NCI-H82 (cell line): ENCODE measurements around the gene ABHD12.
"Not testable (repeated sequence)": the region's sequence is repeated elsewhere in the genome, so short reads cannot be mapped to it uniquely, and the experiment has no call there.

ENCODE experiments used
- DNase-seq: peaks from one replicate; lab custom pipeline; 2025; lab: John Stamatoyannopoulos, UW

The ABHD12 gene

DNA sequence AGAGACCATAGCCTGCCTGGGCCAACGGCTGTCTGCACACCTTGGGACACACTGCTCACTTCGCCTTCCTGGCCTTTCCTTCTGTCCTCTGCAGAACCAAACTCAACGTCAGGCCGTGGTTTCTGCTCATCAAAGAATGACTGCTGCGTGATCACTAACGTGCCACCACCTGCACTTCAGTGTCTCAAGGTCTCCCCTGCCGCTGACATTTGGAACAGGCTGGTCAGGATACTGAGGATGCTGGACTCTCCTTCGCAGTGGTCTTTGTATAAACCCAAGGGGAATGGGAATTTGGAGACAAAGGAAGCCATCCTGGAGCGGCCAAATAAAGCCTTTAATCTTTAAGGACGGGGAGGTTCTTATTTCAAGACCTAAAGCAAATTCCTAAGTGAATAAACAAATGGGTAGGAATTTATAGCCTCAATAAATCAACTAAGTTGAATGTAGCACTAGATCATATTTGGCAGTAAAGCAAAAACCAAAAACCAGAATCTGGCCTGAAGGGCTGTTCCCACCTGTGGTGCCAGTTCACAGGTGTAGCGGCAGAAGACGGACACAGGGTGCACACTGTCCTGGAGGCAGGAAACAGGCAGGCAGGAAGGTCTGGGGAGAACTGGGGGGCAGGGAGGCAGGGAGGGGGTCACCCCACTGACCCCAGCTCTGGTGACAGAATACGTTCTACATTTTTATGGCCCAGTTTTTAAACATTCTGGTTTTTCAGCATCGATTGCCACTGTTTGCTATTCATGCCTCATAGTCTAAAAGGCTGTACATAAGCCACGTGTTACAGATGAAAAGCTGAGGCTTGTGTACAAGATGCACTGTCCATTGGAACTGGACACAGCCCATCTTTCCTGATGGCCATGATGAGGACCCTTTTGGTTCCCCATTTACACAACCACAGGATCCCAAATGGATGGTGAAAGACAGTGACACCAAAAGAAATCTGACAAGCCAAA is 36.6 kb downstream of the ABHD12 start:
- no peak for DNase-seq

DNA sequence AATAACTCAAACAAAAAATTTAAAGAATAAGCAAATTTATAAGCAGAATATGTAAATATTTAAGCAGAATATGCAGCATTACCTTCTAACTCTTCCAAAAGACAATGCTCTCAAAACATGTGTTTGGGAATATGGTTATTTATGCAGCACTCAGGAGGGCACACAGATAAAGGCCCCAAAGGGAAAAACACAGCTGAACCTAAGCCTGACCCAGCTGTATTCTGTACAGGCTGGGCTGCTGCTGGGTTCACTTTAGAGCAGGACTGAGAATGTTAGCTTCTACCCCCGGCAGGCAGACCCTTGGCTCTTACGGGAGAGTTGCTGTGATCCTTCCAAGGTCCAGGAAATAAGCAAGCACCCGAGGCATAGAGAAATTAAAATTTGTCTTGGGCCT is 37.3 kb downstream of the ABHD12 start:
- no peak for DNase-seq

DNA sequence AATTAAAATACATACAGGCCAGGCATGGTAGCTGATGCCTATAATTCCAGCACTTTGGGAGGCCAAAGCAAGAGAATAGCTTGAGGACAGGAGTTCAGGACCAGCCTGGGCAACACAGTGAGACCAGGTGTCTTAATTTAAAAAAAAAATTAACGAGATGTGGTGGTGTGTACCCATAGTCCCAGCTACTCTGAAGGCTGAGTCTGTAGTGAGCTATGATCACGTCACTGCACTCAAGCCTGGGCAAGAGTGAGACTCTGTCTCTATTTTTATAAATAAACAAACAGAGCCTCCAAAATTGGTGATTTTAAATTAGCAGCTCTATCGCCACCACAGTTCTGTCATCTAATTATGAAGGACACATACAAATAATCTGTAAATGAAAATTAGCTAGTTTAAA is 37.9 kb downstream of the ABHD12 start:
- DNase-seq = no peak

DNA sequence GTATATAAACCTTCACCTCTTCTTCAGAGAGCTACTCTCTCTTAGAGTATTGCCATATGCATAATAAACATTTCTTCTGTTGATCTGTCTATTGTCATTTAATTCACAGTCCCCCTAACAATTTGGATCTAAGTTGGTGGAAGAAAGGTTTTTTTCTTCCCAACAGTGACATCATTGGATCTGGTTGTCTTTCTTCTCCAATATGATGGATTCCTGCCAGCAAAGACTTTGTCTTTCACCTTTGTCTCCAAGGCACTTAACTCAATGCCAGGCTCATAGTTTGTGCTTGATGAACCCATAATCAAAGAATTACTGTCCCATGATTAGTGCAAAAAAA is 39.6 kb downstream of the ABHD12 start:
- DNase-seq = no peak

DNA sequence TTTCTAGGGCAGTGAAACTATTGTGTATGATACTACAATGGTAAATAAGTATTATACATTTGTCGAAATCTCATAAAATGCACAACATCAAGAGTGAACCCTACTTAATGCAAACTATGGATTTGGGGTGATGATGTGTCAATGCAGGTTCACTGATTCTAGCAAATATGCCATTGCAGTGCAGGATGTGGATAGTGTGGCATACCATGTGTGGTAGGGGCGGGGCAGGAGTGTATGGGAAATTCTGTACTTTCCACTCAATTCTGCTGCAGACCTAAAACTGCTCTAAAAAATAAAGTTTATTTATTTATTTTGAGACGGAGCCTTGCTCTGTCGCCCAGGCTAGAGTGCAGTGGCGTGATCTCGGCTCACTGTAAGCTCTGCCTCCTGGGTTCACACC is 44.3 kb downstream of the ABHD12 start:
- DNase-seq = no peak

DNA sequence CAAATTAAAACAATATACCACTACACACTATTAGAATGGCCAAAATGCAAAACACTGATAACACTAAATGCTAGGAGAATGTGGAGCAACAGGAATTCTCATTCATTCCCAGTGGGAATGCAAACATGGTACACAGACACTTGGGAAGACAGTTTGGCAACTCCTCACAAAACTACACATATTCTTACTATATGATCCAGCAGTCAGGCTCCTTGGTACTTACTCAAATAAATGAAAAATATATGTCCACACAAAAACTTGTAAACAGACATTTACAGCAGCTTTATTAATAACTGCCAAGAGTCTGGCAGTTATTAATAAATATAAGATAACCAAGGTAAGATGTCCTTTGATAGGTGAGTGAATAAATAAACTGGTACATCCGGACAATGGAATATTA is 44.9 kb downstream of the ABHD12 start:
- DNase-seq = no peak

DNA sequence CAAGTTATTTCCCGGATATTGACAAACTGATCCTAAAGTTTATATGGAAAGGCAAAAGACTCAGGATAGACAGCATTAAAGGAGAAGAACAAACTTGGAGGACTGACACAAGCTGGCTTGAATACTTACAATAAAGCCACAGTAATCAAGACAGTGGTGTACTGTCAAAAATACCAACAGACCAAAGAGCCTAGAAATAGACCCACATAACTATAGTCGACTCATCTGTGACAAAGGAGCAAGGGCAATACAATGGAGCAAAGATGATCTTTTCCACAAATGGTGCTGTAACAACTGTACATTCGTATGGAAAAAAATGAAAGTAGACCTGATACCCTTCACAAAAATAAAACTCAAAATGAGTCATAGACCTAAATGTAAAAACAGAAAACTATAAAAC is 46.0 kb downstream of the ABHD12 start:
- no peak for DNase-seq

DNA sequence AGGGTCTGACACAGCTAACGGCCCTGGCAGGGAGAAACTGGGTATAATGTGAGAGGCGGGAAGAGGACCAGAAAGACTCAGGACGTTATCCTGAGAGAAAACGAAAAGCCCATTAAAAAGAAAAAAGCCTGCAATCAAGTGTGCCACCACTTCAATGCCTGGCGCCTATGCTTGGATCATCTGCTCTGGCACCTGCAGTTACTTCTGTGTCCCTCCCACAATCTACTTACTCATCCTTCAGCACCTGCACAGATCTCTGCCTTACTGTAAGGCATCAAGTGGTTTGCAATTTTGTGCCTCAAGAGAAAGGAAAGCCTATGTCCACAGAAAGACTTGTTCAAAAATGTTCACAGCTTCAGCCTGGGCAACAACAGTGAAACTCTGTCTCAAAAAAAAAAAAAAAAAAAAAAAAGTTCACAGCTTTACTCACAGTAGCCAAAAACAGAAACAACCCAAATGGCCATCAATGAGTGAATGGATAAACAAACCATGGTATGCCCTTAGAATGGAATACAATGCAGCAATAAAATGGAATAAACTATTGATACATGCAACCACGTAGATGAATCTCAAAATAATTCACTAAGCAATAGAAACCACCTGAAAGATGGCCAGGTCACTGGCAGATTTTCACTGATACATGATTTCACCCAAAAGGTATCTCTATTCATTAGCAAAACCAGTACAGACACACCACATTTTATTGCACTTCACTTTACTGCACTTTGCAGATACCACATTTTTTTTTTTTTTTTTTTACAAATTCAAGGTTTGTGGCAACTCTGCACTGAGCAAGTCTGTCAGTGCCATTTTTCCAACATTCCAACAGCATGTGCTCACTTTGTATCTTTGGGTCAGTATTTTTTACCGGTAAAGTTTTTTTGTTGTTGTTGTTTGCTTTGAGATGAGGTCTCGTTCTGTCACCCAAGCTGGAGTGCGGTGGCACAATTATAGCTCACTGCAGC is 48.6 kb downstream of the ABHD12 start:
- DNase-seq = no peak

DNA sequence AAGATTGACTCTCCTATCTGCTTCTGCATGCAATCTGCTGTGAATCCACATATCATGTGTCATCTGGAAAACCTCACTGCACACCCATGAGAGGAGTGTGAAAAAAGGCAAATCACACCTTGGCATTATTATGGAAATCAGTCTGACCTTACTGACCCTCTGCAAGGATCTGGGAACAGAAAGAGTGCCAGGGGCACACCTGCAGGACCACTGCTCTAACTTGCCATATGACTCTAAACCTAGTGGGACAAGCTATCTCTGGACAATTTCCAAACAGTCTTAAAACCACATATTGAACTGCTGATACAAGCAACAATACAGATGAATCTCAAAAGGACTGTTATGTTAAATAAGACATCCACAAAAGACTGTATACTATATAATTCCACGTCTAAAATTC is 50.3 kb downstream of the ABHD12 start:
- DNase-seq = no peak

DNA sequence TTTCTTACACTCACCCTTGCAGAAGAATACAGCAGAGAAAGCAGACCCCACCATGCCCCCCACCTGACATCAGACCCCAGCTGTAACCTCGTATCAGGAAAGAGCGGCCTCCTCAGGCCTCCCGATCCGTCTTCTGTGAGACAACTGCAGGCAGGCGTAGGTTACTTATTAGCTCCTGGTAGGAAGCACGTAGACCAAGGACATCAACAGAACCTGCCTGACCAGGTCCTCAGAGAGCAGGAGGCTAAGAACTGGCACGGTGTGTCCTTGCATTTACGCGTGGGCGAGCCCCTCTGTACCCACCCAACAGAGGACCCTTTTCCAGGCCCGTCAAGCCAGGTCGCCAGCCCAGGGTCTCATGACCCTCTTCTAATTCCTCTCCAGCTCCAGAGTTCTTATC is 51.0 kb downstream of the ABHD12 start:
- DNase-seq = no peak

DNA sequence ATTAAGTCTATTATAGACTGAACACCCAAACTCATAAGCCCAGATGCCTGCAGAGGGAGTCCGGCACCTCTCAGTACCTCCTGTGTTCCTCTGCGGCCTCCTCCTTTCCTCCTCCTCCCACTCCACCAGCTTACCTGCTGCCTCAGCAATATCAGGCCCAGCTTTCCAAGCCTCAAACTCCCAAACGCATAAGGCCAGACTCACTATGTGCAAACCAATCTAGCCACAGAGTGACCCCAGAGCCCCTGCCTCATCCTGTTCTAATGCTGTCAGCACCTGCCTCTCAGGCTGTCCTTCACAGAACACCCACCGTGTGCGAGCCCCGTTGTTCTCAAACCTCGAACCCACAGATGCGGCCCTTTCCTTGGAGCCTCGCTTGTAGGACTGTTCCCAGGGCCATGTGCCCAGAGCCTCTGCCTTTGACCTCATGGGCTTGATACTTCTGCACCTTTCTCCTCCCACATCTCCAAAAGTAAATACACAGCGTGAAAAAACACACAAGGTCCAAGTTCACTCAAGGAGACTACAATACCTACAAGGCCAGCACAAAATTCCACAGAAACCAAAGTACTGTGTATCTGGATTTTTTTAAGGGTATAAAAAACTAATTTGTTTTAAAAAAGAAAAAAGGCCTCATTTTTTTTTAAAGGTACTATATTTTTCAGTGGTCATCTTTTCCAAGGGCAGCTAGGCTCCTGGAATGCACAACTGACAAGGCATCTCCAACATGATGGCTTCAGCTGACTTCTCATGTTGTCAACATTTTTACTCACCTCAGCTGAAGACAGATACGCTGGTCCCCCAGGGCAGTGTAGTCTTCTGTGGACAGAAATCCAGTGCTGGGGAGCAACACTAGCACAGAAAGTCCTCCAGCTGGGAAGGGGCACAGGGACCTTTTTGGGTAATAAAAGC is 52.3 kb downstream of the ABHD12 start:
- peak; percentile 17 for DNase-seq

DNA sequence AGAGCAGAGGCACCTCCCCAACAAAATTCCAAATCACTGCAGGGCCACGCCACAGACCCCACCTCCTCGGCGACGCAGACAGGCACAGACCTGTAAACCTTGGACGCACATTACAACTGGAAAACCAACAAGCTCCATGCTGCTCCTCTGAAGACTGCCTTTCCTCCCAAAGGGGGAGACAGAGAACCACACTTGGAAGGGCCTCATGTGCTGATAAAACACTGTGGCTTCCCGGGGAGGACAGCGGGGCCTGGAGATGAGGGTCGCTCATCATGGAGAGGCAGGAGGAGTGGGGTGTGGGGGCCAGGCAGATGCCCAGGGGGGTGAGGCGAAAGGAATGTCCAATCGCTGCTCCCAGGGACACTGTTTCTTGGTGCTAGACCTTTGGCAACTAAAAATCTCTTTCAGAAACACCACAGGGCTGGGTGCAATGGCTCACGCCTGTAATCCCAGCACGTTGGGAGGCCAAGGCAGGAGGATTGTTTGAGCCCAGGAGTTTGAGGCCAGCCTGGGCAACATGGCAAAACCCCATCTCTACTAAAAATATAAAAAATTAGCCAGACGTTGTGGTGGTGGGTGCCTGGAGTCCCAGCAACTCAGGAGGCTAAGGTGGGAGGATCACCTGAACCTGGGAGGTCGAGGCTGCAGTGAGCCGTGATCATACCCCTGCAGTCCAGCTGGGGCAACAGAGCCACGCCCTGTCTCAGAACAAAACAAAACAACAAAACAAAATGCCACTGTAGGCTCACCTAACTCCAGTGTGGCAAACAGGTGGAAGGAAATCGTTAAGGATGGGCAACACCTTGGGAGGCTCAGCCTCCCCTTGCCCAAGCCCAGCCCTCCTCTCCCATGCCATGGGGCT is 53.8 kb downstream of the ABHD12 start:
- DNase-seq = peak; percentile 48

DNA sequence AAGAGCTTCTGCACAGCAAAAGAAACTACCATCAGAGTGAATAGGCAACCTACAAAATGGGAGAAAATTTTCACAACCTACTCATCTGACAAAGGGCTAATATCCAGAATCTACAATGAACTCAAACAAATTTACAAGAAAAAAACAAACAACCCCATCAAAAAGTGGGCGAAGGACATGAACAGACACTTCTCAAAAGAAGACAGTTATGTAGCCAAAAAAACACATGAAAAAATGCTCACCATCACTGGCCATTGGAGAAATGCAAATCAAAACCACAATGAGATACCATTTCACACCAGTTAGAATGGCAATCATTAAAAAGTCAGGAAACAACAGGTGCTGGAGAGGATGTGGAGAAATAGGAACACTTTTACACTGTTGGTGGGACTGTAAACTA is 55.7 kb downstream of the ABHD12 start:
- DNase-seq = not testable (repeated sequence)

DNA sequence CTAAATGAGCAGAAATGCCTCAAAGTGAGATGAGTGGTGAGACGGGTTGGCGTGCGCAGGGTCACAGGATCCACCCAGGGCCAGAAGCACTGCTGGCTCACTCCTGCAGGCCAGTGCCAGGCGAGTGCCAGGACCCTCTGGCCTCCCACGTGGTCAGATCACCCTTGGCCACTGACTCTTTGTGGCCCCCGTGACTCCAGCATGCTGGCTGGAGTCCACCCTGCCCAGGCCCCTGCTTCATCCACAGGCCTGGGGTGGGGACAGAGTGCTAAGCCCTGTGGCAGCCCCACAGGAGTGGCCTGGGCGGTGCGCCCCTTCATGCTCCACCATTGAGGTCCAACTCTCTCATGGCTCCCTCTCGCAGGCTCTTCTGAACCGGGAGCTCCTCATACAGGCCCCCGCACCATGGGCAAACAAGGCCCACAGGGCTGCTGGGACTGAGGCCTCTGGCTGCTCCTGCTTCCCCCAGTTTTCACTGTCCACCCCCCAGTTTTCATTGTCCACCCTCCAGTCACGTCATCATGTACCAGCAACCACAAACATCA is 61.6 kb downstream of the ABHD12 start:
- DNase-seq = no peak

DNA sequence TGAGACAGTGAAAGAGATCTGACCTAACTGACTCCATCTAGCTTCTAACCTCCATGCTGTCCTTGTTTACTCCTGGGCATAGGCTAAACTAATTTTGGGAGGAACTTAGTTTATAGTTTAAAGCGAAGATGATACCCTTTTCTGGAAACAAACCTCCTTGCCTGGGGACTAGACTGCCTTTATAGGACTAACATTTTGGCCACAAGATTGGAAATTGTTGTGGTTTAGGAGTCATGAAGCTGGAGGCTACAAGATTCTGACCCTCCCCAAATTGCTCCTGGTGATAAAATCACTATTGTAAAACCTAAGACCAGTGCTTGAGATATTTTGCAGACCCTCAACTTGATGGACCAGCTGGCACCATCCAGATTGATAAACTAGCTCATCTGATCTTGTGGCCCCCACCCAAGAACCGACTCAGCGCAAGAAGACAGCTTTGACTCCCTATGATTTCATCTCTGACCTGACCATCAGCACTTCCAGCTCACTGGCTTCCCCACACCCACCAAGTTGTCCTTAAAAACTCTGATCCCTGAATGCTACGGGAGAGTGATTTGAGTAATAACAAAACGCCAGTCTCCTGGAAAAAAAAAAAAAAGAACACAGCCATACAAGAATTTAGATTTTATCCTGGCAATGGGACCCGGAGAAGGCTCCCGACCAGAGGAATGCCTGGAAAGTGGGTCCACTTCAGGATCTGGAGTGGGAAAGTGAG is 63.0 kb downstream of the ABHD12 start:
- no peak for DNase-seq

DNA sequence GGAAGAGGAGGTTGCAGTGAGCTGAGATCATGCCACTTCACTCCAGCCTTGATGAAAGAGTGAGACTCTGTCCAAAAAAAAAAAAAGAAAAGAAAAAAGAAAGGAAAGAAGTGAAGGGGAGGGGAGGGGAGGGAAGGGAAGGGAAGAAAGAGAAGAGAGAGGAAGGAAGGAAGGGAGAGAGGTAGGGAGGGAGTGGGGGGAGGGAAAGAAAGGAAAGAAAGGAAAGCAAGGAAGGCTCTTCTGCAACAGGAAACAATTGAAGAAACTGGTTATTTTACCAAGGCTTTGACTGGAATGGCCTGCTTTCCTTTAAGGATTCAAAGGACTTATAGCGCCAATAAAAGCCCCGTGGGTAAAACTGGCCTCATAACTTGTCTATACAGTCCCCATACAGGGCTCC is 64.6 kb downstream of the ABHD12 start:
- no peak for DNase-seq

DNA sequence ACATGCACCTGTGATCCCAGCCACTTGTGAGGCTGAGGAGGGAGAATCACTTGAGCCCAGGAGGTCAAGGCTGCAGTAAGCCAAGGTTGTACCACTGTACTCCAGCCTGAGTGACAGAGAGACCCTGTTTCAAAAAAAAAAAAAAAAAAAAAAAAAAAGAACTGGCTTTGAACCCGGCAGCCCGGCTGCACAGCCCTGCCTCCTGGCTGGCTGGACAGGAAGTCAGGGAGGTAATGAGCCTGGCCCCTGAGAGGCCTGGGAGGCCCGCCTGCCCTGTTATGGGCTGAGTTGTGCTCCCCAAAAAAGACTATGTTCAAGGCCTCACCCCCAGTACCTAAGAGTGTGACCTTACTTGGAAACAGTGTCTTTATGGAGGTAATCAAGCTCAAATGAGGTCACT is 65.6 kb downstream of the ABHD12 start:
- no peak for DNase-seq

DNA sequence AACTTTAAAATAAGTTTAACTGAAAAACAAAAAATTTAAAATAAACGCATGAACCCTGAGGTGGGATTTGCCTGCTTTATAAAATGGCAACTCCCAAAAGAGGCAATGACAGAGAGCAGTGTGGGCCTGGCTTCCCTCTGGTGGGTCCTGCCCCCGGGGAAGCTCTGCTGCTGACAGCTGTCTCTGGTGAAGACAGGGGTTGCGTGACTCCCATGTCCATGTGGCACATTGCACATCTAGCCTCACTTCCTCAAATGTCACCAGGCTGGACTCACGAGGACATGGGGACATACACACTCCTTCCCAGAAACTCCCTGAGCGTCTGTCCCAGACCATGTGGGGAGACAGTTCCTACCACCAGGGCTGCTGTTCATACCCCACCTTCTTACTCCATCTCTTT is 66.2 kb downstream of the ABHD12 start:
- DNase-seq = no peak

DNA sequence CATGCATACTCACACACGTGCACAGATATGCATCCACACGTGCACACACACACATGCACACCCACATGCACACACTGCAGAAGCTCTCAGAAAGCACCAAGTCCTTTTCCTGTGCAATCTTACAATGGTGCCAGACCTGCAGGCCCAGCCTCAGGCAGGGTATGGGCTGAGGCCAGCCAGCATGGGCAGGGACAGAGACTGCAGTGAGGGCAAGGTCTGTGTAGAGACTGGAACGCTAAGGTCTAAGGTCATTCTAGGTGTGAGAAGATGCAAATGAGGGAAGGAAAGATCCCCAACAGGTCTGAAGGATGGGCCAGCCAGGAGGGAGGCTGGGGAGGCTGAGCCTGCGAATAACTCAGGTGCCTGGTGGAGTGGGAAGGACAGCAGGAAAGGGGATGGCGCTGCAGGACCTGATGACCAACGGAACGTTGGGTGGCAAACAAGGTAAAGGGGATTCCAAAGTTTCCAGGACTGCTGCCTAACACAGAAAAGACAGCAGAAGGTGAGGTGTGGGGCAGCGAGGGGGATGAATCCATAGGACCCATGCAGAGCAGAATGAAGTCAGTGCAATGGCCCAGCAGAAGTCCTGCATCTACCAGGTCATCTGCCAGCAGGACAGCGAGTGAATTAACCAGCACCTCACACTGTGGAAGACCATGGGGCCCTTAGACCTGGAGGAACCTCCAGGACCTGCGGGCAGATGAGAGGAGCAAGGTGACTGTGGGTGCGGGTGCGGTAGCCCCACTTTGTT is 67.0 kb downstream of the ABHD12 start:
- no peak for DNase-seq
